ENCODE data around the gene TLCD3A.
A peak's percentile ranks its signal among the peaks of the same experiment; 100 is the strongest.

TLCD3A gene

GRCh38 chr17:705011-705410 is 27.4 kb upstream of the TLCD3A start:
- DNase-seq, result no peak

GRCh38 chr17:705863-706262 is 26.5 kb upstream of the TLCD3A start:
- DNase-seq, result no peak

GRCh38 chr17:708132-708531 is 24.3 kb upstream of the TLCD3A start:
- DNase-seq, result no peak

- no peak for DNase-seq
Observed at GRCh38 chr17:718075-718474, 14.3 kb upstream of the TLCD3A start.

GRCh38 chr17:720706-721539 is 11.5 kb upstream of the TLCD3A start:
- DNase-seq, result no peak

GRCh38 chr17:721540-721937 is 10.9 kb upstream of the TLCD3A start:
- no peak for DNase-seq

GRCh38 chr17:725084-725483 is 7.3 kb upstream of the TLCD3A start:
- no peak for DNase-seq

- DNase-seq, result no peak
Observed at GRCh38 chr17:725746-726145, 6.7 kb upstream of the TLCD3A start.

GRCh38 chr17:726271-726919 is 6.0 kb upstream of the TLCD3A start:
- DNase-seq, result no peak

GRCh38 chr17:728911-729310 is 3.5 kb upstream of the TLCD3A start:
- no peak for DNase-seq

GRCh38 chr17:731644-732066 is 741 bp upstream of the TLCD3A start:
- DNase-seq, result peak; percentile 79

GRCh38 chr17:732902-733720 is 715 bp downstream of the TLCD3A start:
- peak; percentile 88 for DNase-seq

GRCh38 chr17:733743-734142 is 1.3 kb downstream of the TLCD3A start:
- DNase-seq, result no peak

- no peak for DNase-seq
Observed at GRCh38 chr17:737561-738113, 5.2 kb downstream of the TLCD3A start.

- no peak for DNase-seq
Observed at GRCh38 chr17:740240-741017, 8.0 kb downstream of the TLCD3A start.

- no peak for DNase-seq
Observed at GRCh38 chr17:742147-742793, 9.9 kb downstream of the TLCD3A start.

- no peak for DNase-seq
Observed at GRCh38 chr17:743139-743538, 10.7 kb downstream of the TLCD3A start.

- DNase-seq, result no peak
Observed at GRCh38 chr17:744937-745336, 12.5 kb downstream of the TLCD3A start.

- DNase-seq, result no peak
Observed at GRCh38 chr17:745406-745805, 13.0 kb downstream of the TLCD3A start.

GRCh38 chr17:746181-746580 is 13.8 kb downstream of the TLCD3A start:
- no peak for DNase-seq
